ENCODE measurements around the gene FBXW8.

FBXW8 gene

DNA sequence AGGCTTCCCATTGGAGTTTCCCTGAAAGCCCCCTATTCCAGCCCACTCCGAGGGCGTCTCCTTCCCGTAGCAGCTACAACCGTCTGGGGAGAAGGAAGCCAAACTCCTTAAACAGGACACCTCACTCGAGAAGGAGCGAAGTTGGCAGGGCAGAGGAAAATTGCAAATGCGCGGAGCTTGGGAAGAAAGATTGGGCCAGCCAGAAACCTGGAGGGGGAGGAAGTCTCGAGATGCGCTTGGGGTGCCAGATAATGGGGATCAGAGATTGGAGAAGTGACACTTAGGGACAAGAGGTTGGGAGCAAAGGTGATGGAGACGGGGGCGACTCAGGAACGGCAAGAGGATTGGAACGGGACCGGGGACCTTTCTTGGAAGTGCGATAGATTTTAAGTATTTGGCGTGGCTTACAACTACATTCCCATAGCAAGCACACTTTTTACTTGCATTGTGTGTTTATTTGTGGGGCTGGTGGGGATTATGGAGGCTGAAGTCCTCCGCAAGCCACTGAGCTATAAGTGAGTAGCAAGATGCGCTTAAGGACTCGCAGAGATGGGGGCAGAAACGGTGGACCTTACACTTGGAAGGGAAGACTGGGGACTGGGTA is 30.4 kb upstream of the FBXW8 start (continued):
- TF ChIP-seq KLF8 (tag by site-specific recombination; IDR thresholded peaks at IDR 0.05) = 0 out of 2 replicates have a peak, but pooled peaks have one; percentile 23
- peak; percentile 42; the same call in 1 of the 2 replicates for TF ChIP-seq SP7 (tag by site-specific recombination; IDR thresholded peaks at IDR 0.05)
- TF ChIP-seq ZNF214 (tag by site-specific recombination; IDR thresholded peaks at IDR 0.05; ENCODE audit: borderline replicate concordance) = no peak

DNA sequence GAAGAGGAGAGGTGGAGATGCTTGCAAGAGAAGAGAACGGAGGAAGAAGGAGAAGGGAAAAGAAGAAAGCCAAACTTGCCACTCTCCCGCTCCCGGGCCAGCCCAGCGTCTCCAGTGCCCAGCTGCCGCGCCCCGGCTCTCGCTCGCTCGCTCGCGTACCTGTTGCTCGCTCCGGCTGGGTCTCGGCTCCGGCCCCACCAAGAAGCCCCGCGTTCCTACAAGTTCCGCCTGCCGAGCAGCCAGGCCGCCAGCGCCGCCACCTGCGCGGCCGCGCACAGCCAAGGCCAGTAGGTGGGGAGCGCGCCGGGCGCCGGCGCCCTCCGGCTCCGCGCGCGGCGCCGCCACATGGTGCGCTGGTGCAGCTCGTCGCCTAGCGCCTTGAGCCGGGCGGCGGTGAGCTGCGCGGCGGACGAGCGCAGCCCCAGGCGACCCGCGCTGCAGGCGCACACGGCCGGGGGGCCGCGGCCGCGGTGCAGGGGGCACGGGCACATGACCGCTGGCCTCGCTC is 29.9 kb upstream of the FBXW8 start:
- H3K36me3 ChIP-seq (ENCODE audit: control insufficient read depth in 2 of 2, insufficient read depth in 1 of 2, low read length in 2 of 2) = no peaks in the 10 kb centered on the region; a peak in 1 of 3 replicates
- no peaks in the 10 kb centered on the region for H3K9me3 ChIP-seq (ENCODE audit: control insufficient read depth, insufficient read depth, low read depth, low read length)
- peak overlapping the region; percentile 49 for H3K4me3 ChIP-seq (ENCODE audit: low read depth, low read length)
- ChIA-PET CTCF (interaction anchor here (0.6 to 2.7 kb wide), 4 partner anchors 18 to 219 kb away, joined by 3 to 31 read pairs (median 4); no protein-coding TSS in a partner anchor), POLR2A (interaction anchor here (0.6 to 1.7 kb wide), 5 partner anchors 18 to 165 kb away, joined by 3 to 7 read pairs (median 3); partner anchors contain the start of genes RNFT2 and SPRING1)
- TF ChIP-seq, protein P1, sequence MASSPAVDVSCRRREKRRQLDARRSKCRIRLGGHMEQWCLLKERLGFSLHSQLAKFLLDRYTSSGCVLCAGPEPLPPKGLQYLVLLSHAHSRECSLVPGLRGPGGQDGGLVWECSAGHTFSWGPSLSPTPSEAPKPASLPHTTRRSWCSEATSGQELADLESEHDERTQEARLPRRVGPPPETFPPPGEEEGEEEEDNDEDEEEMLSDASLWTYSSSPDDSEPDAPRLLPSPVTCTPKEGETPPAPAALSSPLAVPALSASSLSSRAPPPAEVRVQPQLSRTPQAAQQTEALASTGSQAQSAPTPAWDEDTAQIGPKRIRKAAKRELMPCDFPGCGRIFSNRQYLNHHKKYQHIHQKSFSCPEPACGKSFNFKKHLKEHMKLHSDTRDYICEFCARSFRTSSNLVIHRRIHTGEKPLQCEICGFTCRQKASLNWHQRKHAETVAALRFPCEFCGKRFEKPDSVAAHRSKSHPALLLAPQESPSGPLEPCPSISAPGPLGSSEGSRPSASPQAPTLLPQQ (tag by site-specific recombination; IDR thresholded peaks at IDR 0.05) = peak; percentile 40; the same call in 1 of the 2 replicates
- TF ChIP-seq, protein P2, sequence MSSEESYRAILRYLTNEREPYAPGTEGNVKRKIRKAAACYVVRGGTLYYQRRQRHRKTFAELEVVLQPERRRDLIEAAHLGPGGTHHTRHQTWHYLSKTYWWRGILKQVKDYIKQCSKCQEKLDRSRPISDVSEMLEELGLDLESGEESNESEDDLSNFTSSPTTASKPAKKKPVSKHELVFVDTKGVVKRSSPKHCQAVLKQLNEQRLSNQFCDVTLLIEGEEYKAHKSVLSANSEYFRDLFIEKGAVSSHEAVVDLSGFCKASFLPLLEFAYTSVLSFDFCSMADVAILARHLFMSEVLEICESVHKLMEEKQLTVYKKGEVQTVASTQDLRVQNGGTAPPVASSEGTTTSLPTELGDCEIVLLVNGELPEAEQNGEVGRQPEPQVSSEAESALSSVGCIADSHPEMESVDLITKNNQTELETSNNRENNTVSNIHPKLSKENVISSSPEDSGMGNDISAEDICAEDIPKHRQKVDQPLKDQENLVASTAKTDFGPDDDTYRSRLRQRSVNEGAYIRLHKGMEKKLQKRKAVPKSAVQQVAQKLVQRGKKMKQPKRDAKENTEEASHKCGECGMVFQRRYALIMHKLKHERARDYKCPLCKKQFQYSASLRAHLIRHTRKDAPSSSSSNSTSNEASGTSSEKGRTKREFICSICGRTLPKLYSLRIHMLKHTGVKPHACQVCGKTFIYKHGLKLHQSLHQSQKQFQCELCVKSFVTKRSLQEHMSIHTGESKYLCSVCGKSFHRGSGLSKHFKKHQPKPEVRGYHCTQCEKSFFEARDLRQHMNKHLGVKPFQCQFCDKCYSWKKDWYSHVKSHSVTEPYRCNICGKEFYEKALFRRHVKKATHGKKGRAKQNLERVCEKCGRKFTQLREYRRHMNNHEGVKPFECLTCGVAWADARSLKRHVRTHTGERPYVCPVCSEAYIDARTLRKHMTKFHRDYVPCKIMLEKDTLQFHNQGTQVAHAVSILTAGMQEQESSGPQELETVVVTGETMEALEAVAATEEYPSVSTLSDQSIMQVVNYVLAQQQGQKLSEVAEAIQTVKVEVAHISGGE (tag by site-specific recombination; conservative IDR thresholded peaks at IDR 0.05; ENCODE audit: low read depth) = peak; percentile 31; the same call in 1 of the 2 replicates
- TF ChIP-seq SCRT2 (tag by site-specific recombination; IDR thresholded peaks at IDR 0.05) (peak; percentile 99), ZEB2 (tag by site-specific recombination; IDR thresholded peaks at IDR 0.05) (0 out of 2 replicates have a peak, but pooled peaks have one; percentile 16), KLF9 (tag by site-specific recombination; IDR thresholded peaks at IDR 0.05; ENCODE audit: low read depth) (0 out of 2 replicates have a peak, but pooled peaks have one; percentile 19), ZNF473 (tag by site-specific recombination; IDR thresholded peaks at IDR 0.05) (no peak), ZNF544 (tag by site-specific recombination; IDR thresholded peaks at IDR 0.05) (no peak), ZIC2 (tag by site-specific recombination; IDR thresholded peaks at IDR 0.05) (peak; percentile 55; the same call in 1 of the 2 replicates), ZNF174 (tag by site-specific recombination; IDR thresholded peaks at IDR 0.05) (no peak), GLIS2 (tag by site-specific recombination; IDR thresholded peaks at IDR 0.05) (no peak), KLF7 (tag by site-specific recombination; IDR thresholded peaks at IDR 0.05; ENCODE audit: borderline replicate concordance) (no peak), PRDM1 (tag by site-specific recombination; IDR thresholded peaks at IDR 0.05) (peak; percentile 67), BCL11A (tag by site-specific recombination; IDR thresholded peaks at IDR 0.05; ENCODE audit: low read depth) (no peak), ZFP37 (tag by site-specific recombination; IDR thresholded peaks at IDR 0.05) (0 out of 2 replicates have a peak, but pooled peaks have one; percentile 14), ZNF501 (tag by site-specific recombination; IDR thresholded peaks at IDR 0.05) (peak; percentile 9; the same call in 1 of the 2 replicates), ZBTB8A (tag by site-specific recombination; IDR thresholded peaks at IDR 0.05) (peak; percentile 82), ZBTB20 (tag by site-specific recombination; IDR thresholded peaks at IDR 0.05) (peak; percentile 64; the same call in 1 of the 2 replicates), ZNF596 (tag by site-specific recombination; IDR thresholded peaks at IDR 0.05) (peak; percentile 59; the same call in 1 of the 2 replicates), ZFP69B (tag by site-specific recombination; IDR thresholded peaks at IDR 0.05) (0 out of 2 replicates have a peak, but pooled peaks have one; percentile 3), TRIM28 (IDR thresholded peaks at IDR 0.05; ENCODE audit: borderline replicate concordance, low read length) (no peak), SCRT1 (tag by site-specific recombination; IDR thresholded peaks at IDR 0.05; ENCODE audit: borderline replicate concordance) (peak; percentile 92), ZNF561 (tag by site-specific recombination; IDR thresholded peaks at IDR 0.05; ENCODE audit: borderline replicate concordance) (no peak)
- TF ChIP-seq, protein P3, sequence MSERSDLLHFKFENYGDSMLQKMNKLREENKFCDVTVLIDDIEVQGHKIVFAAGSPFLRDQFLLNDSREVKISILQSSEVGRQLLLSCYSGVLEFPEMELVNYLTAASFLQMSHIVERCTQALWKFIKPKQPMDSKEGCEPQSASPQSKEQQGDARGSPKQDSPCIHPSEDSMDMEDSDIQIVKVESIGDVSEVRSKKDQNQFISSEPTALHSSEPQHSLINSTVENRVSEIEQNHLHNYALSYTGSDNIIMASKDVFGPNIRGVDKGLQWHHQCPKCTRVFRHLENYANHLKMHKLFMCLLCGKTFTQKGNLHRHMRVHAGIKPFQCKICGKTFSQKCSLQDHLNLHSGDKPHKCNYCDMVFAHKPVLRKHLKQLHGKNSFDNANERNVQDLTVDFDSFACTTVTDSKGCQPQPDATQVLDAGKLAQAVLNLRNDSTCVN (tag by site-specific recombination; optimal IDR thresholded peaks at IDR 0.05) = peak; percentile 91
- TF ChIP-seq, protein P4, sequence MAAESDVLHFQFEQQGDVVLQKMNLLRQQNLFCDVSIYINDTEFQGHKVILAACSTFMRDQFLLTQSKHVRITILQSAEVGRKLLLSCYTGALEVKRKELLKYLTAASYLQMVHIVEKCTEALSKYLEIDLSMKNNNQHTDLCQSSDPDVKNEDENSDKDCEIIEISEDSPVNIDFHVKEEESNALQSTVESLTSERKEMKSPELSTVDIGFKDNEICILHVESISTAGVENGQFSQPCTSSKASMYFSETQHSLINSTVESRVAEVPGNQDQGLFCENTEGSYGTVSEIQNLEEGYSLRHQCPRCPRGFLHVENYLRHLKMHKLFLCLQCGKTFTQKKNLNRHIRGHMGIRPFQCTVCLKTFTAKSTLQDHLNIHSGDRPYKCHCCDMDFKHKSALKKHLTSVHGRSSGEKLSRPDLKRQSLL (tag by site-specific recombination; IDR thresholded peaks at IDR 0.05) = peak; percentile 27; the same call in 1 of the 2 replicates
- H3K27ac ChIP-seq (ENCODE audit: extremely low read depth, low read depth, low read length) = peak overlapping the region; percentile 84; the same call in 1 of the 2 replicates
- H3K4me1 ChIP-seq (ENCODE audit: control insufficient read depth, insufficient read depth, low read length) = peaks cover 10% of the 10 kb centered on the region
